GM12872 (cell line): ENCODE measurements around the gene ABCA1.

Experiments used
- CTCF ChIP-seq: IDR thresholded peaks from 3 replicates; pipeline ENCODE4 v1.5.1; 2011; ENCODE audit warnings: low read depth, mild to moderate bottlenecking, low read length, moderate library complexity; ENCODE audit not compliant: insufficient read depth

Gene ABCA1

GRCh38 chr9:104890433-104890770 is 37.6 kb downstream of the ABCA1 start:
- TF ChIP-seq CTCF, result no peak

GRCh38 chr9:104885818-104886709 is 41.9 kb downstream of the ABCA1 start:
- TF ChIP-seq CTCF, result no peak

GRCh38 chr9:104883169-104883568 is 44.8 kb downstream of the ABCA1 start:
- TF ChIP-seq CTCF, result no peak

GRCh38 chr9:104882566-104882965 is 45.4 kb downstream of the ABCA1 start:
- no peak for TF ChIP-seq CTCF

GRCh38 chr9:104882086-104882485 is 45.9 kb downstream of the ABCA1 start:
- TF ChIP-seq CTCF, result no peak

GRCh38 chr9:104879555-104880309 is 48.2 kb downstream of the ABCA1 start:
- no peak for TF ChIP-seq CTCF

- no peak for TF ChIP-seq CTCF
Observed at GRCh38 chr9:104876587-104876986, 51.4 kb downstream of the ABCA1 start.
